NCI-H82 treated with DMSO at 0.1 percent for 48 hours (cell line): ENCODE measurements around the gene LBR.
A peak's percentile ranks its signal among the peaks of the same experiment; 100 is the strongest.
"Not testable (repeated sequence)": the region's sequence is repeated elsewhere in the genome, so short reads cannot be mapped to it uniquely, and the experiment has no call there.

ENCODE experiments used
- DNase-seq: peaks from one replicate; lab custom pipeline; 2025; ENCODE audit not compliant: unreplicated experiment; lab: John Stamatoyannopoulos, UW

The LBR gene

DNA sequence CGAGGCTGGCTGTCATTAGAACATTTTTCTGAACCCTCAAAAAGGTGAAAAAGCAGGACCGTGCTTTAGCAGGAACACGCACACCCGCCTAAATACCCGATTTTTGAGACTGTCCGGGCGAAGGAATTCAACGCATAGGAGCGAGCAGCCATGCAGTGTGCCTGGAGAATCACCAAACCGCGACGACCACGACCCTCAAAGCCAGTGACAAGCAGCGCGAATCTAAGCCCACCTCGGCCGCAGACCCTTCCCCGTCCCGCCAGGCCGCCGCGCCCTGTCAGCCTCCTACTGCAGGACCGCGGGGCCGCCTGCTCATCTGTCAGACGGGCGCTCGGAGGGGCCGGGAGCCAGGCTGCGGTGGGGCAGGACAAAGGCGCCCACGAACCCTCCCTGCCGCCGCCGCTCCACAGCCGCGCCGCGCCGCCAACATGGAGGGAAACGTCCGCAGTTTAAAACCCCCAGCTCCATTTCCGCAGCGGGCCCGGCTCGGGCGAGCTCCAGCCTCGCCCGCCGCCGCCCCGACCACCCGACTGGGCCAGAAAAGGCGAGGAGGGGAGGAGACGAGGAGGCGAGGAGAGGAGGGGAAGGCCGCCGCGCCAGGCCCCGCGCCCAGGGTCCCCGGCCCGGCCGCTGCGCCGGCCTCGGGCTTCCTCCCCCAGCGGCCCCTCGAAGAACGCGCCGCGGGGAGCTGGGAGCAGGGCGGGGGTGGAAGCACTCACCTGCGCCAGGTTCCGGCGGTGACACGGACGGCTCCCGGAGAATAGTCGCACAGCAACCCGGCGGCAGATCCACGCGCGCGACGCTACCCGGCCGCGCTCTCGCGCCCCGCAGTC is at the start of gene LBR:
LBR (minus strand) TSS at position 804 of the 833 bp plus-strand sequence. CDS start 3,963 bp downstream, outside the sequence.
- DNase-seq: no peak

DNA sequence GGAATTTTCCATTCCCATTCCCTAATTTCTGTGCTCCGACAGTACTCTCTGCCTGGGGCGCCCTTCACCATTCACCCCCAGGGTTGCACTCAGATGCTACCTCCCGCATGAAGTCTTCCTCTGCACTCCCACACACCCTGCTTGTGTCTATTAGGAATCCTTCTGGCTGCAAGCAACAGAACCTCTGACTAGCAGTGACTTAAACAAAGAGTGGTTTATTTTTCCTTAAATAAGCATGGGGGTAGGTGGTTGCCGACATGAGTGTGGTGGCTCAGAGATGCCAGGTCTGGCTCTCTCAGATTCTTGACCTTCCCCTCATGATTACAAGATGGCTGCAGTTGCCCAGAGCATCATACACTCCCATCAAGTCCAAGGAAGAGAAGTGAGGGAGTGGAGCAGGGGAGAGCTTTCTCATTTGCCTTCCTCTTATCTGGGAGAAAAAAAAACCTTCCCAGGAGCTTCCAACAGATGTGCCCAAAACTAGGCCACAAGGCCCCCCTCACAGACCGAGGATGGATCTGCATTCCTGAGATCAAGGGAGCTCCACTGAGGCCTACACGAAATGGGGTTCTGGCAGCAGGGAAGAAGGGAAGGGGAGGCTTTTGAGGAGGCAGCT is 49.6 kb upstream of the LBR start:
- DNase-seq: no peak

DNA sequence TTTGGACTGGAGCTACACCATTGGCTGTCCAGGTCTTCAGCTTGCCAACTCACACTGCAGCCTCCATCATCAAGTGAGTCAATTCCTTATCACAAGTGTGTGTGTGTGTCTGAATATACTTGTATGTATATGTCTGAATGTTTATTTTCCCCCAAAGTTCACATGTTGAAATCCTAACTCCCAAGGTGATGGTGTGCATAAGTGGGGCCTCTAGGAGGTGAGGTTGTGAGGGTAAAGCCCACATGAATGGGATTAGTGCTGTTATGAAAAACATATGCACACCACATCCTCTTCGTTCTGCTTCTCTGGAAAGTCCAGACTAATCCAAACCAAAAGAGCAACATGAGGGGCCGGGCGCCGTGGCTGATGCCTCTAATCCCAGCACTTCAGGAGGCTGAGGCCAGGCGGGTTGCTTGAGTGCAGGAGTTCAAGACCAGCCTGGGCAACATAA is 48.7 kb upstream of the LBR start:
- no peak for DNase-seq

DNA sequence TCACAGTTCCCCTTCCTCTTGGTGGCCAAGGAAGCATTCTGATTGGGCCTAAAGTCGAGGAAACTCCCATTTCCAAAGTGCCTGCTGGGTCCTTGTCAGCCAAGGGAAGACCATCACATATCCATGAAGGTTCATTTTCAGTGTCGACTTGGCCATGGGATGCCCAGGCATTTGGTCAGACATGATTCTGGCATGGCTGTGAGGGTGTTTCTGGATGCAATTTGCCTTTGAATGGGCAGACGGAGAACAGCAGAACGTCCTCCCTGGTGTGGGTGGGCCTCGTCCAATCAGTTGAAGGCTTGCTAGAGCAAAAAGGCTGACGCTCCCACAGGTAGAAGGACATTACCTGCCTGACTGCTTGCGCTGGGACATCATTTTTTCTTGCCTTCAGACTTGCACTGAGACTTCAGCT is 48.3 kb upstream of the LBR start:
- no peak for DNase-seq

DNA sequence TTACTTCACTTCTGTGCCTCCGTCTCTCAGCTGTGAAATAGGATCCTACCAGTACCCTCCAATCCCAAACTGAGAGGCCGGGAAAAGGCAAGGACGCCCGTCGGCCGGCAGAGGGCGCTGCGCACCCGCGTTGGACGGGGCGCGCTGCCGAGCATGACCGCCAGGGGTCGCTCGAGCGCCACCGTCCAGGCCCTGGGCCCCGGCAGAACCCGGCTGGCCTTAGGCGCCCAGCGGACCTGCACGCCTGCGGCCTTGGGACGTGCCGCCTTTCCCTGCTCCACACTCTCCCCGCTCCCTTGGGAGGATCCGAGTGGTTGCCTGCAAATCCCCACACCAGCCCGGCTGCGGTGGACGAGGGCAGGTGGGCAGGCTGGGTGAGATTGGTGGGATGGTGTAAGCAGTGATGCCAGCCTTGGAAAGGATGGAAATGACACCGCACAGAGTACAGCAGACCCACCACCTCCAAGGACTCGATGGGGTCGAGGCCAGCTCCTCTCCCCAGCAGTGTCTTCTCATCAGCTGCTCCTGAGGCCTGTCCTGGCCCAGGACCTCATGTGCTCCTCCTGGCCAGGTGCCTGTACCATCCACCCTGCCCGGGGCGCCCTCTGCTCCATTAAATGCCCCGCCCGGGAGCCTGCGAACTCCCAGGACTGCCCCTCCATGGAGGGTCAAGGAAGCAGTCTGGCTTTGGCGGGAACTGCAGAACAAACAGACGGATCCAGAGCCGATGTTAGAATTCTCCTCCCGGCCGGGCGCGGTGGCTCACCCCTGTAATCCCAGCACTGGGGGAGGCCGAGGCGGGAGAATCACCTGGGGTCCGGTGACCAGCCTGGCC is 47.4 kb upstream of the LBR start:
- DNase-seq: peak; percentile 52

DNA sequence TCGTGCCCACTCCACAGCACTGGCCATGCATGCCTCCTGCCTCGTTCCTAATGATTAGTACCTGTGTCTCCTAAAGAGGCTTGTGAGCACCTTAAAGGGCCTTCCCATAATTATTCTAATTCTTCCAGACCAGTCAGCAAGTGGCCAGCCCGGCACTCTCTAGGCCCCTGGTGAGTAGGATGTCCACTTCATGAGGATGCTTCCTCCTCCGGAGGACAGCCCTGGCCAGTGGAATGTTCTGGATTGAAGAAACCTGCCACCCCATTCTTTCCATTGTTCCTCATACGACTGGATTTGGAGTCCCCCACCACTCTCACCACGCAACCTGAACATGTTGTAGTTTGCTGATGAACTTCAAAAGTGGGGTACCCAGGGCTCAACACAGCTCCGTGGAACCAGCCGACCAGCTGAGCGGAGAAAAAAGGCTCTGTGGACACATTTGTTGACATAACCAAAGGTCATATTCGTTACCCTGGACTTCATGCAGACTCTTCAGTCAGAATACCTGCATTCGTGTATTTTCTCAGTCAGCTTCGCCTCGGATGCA is 46.7 kb upstream of the LBR start:
- no peak for DNase-seq

DNA sequence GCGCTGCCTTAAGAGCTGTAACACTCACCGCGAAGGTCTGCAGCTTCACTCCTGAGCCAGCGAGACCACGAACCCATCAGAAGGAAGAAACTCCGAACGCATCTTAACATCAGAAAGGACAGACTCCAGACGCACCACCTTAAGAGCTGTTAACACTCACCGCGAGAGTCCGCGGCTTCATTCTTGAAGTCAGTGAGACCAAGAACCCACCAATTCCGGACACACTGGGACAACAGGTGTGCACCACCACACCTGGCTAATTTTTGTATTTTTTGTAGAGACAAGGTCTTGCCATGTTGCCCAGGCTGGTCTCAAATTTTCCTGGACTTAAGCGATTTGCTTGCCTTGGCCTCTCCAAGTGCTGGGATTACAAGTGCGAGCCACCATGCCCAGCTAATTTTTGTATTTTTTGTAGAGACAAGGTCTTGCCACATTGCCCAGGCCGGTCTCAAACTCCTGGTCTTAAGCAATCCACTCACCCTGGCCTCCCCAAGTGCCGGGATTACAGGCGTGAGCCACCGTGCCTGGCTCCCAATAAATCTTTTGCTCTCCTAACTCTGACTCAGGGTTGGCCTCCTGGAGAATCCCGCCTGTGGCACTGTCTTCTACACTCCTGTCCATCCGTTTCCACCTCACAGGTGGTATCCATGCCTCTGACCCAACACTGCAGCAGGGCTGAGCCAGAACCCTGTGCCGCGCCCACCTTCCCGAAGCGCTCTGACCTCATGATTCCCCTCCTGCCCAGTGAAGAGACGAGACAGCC is 46.0 kb upstream of the LBR start:
- not testable (repeated sequence) for DNase-seq

DNA sequence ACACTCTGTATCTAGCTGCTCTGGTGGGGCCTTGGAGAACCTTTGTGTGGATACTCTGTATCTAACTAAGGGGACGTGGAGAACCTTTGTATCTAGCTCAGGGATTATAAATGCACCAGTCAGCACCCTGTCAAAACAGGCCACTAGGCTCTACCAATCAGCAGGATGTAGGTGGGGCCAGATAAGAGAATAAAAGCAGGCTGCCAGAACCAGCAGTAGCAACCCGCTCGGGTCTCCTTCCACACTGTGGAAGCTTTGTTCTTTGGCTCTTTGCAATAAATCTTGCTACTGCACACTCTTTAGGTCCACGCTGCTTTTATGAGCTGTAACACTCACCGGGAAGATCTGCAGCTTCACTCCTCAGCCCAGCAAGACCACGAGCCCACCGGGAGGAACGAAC is 45.4 kb upstream of the LBR start:
- not testable (repeated sequence) for DNase-seq

DNA sequence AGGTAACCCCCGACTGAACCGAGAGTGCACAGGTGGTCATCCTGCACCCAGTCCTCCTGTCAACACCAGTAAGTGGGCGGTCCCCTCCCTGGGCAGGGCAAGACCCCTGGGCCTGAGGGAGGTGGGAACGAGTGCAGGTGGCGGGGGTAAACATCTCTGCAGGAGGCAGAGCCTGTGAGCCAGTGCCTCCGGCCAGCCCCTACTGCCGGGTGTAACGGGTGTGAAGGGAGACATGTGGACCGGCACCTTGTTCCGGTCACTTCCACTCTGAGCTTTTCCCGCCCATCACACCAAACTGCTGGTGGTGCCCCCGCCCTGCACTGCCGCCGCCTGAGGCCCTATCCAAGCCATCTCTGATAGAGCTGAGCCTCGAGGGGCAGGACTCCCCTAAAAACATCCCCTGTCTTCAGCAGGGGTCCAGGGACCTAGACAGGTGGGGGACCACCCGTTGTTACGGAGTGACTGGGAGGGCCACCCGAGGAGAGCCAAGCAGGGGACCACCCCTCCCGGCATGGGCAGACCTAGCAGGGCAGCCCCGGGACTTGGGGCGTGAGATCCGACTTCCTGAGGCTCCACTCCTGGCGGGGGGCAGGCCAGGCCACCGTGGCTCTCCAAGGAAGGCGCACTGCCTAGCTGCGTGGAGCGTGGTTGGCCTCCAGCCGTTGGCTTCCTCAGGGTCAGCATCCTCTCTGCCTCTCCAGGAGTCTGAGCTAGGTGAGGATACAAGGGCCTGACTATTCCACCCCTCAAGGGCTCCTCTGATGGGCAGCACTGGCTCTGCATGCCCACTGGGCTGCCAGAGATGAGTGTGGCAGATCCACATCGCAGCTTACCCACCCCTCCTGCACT is 43.8 kb upstream of the LBR start:
- no peak for DNase-seq

DNA sequence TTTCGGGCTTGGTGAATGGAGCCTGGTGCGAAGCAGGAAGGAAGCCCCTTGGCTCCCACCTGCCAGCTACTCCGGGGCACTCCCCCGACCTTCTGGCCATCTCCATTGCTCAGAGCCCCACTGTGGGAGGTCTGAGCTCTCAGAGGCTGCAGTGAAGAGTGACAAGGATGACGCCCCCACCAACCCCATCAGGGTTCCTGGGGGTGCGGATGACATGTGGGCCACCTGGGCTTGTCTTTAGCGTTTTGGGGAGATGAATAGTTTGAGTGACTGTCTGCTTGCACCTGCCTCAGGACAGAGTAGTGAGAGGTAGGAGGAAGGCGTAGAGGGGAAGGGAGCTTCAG is 43.2 kb upstream of the LBR start:
- no peak for DNase-seq

DNA sequence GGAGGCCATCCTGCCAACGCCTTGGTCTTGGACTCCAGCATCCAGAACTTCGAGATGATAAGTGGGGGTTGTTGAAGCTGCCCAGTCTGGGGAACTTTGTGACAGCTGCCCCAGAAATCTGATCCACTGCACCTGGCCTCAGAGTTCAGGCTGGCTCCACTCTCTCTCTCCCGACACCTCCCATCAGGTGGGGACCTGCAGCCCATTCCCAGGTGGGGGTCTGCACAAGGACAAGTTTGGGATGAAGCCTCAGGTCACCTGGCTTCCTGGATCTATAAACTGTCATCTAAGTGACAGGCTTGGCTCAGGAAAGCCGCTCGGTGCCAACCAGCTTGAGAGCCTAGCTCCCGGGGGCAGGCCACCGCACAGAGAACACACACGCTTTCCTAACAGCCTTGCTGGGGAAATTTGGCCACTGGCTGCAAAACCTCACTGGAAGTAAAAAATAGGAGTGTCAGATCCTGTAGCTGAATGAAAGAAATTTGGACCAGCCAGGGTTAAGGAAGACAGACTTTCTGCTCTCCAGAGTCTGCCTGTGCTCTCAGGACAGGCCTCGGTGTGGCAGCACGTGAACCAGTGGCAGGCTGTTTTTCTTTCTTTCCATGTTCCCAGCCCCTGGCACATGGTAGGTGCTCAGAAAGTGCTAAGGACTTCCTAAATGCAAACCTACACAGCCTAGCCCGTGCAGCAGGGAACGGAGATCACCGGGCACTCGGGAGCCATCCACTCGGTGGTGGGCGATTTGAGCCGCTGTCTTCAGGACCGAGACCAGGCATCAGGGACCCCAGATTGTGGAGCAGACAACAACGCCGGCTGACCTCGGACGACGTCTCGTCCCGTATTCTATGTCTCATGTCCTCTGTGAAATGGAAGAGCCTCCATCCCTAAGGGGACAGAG is 42.6 kb upstream of the LBR start:
- no peak for DNase-seq

DNA sequence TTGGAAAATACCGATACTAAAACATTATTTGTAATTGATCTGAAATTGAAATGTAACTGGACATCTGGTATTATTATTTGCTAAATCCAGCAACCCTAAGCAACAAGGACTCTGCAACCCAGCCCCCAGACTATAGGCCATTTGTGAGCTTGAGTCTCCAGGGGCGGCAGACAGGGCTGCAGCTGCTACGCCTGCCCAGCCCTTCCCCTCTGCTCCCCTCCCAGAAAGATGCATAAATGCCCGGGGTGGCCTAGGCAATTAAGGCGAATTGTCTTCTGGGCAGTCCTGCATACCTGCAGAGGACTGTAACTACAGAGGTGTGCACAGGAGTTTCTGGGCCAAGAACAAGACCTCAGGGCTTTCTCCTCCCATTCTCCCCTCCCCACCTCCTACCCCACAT is 41.2 kb upstream of the LBR start:
- no peak for DNase-seq

DNA sequence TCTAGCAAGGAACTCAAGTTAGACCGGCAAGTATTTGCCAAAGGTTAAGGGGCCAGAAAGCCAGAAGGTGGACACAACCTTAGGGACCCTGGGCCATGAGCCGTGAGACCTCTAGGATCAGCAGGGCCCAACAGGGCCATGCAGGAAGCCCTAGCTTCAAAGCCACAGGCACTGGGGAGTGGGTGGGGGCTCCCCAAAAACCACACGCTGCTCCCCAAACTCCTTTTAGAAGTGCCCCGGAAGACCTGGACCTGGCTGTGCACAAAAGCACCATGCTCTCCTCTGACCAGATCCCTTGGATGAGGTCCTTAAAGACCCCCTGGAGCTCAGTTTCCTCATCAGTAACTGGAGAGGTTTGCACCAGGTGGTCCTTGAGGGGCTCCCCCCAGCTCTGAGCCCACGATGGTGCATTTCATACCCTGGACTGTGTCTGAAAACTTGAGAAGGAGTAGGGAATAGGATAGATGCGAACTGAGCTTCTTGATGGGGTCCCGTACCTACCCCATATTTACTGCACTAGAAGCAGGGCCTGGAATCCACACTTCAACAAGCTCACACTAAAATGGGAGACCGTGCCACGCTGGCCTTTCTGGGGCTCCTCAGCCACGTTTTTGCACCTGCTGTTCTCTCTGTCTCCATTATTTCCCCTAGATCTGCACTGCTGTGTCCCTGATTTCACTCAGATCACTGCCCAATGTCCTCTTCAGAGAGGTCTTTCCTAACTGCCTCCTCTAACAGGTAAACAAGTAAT is 40.6 kb upstream of the LBR start:
- DNase-seq: no peak

DNA sequence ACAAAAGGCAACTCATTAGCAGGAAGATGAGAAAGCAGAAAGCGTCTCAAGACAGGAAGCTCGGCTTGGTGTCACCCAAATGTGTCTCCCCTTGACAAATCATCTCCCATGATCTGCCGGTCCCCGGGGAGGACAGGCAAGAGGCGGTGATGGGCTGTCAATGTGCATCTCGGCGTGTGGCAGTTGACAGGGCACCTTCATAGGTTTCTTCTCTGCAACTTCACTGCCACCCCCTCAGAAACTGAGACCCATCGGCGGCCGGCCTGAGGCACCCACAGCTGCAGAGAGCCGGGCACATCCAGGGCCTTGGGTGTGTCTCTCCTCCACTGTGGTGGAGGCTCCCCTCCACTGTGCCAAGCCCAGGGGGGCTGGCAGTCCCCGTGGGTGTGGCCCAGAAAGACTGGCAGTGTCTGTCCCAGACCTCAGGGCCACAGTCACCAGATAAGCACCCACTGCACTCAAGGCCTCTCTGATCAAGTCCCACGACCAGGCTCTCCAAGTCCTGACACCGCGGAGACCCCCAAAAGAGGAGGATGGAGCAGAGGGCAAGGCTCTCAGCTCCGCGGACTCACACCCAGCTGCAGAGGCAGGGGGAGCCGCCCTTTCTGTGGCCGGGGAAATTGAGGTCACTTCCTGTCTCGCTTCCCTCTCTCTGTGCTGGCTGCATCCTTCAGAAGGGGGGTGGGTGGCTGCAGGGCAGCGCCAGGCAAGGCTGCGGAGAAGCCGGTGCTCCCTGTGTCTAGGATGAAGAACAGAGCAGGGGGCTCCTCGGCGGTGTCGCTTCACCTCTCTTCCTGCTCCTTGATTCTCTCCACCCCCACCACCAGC is 39.6 kb upstream of the LBR start:
- DNase-seq: no peak

DNA sequence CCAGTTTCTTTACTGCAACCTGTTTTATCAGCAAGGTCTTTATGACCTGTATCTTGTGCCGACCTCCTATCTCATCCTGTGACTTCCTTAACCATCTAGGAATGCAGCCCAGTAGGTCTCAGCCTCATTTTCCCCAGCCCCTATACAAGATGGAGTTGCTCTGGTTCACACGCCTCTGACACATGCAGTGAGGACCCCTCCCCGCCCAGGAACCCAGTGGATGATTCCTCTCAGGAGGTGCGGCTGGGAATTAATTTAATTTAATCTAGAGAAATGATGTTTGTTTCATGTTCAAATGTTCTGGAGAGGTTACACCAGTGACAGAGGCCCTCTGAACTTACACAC is 39.0 kb upstream of the LBR start:
- no peak for DNase-seq

DNA sequence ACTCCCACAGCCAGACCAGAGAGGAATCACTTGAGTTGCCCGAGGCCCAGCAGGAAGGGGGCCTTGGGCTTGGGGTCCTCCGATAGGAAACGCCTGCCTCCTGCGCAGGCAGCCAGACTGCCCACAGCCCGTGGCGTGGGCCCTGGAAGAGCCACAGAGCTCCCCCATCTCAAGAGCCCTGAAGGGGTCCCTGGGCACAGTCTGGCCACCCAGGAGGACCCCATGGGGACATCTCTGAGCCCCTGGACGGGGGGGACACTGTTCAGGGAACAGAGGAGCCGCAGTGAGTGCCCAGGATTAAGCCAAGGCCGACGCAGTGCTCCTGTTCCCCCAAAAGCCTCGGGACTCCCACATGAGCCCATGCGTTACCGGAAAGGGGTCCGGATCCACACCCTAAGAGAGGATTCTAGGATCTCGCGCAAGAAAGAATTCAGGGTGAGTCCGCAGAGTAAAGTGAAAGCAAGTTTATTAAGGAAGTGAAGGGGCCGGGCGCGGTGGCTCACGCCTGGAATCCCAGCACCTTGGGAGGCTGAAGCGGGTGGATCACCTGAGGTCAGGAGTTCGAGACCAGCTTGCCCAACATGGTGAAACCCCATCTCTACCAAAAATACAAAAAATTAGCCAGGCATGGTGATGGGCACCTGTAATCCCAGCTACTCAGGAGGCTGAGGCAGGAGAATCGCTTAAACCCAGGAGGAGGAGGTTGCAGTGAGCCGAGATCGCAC is 38.1 kb upstream of the LBR start:
- no peak for DNase-seq
